Parathyroid adenoma (tissue), 2 donors: ENCODE measurements around the gene ZNF408.

Source experiments
- H2AFZ ChIP-seq: fragments of 300-600 bp; sonication (generic); one replicate; pipeline ENCODE4 v1.7.0; 2017; ENCODE audit warnings: antibody characterized with exemption, mild to moderate bottlenecking
- H3K27ac ChIP-seq: fragments of 300-600 bp; sonication (generic); one replicate; pipeline ENCODE4 v1.7.0; 2017
- H3K27me3 ChIP-seq: fragments of 300-600 bp; sonication (generic); one replicate; pipeline ENCODE4 v1.7.0; 2017; ENCODE audit warnings: low read length; ENCODE audit not compliant: control insufficient read depth, insufficient read depth
- H3K36me3 ChIP-seq: fragments of 300-600 bp; sonication (generic); one replicate; pipeline ENCODE4 v1.7.0; 2017; ENCODE audit warnings: low read length; ENCODE audit not compliant: control insufficient read depth, insufficient read depth
- H3K4me1 ChIP-seq: fragments of 300-600 bp; sonication (generic); one replicate; pipeline ENCODE4 v1.7.0; 2017; ENCODE audit warnings: control low read depth
- H3K4me2 ChIP-seq: fragments of 300-600 bp; sonication (generic); one replicate; pipeline ENCODE4 v1.7.0; 2017; ENCODE audit warnings: low read length
- H3K4me3 ChIP-seq: fragments of 300-600 bp; sonication (generic); one replicate; pipeline ENCODE4 v1.7.0; 2017; ENCODE audit warnings: low read depth, low read length
- H3K79me2 ChIP-seq: fragments of 300-600 bp; sonication (generic); one replicate; pipeline ENCODE4 v1.7.0; 2017; ENCODE audit warnings: control low read depth
- H3K9ac ChIP-seq: fragments of 300-600 bp; sonication (generic); one replicate; pipeline ENCODE4 v1.7.0; 2017; ENCODE audit warnings: mild to moderate bottlenecking
- H3K9me3 ChIP-seq: fragments of 300-600 bp; sonication (generic); one replicate; pipeline ENCODE4 v1.7.0; 2017; ENCODE audit warnings: low read length; ENCODE audit not compliant: control insufficient read depth
- CTCF ChIP-seq: fragments of 300-600 bp; sonication (generic); IDR thresholded peaks from one replicate; pipeline ENCODE4 v1.7.0; 2017; ENCODE audit warnings: antibody characterized with exemption, mild to moderate bottlenecking
- donor health status: primary hyperparathyroidism.

The ZNF408 gene

GRCh38 chr11:46677991-46678740, 22.7 kb upstream of the ZNF408 start:
- Histone ChIP-seq H3K79me2 (no peaks in the 10 kb centered on the region), H2AFZ (no peak overlapping the region), H3K27ac (no peak overlapping the region), H3K4me3 (no peak overlapping the region), H3K9me3 (no peaks in the 10 kb centered on the region), H3K4me1 (peaks cover 4% of the 10 kb centered on the region), H3K4me2 (no peak overlapping the region), H3K36me3 (no peaks in the 10 kb centered on the region), H3K27me3 (no peaks in the 10 kb centered on the region), H3K9ac (no peak overlapping the region)
- no peak for TF ChIP-seq CTCF

- Histone ChIP-seq H3K27ac (no peak overlapping the region), H3K9ac (no peak overlapping the region), H3K79me2 (no peaks in the 10 kb centered on the region), H3K4me1 (peaks cover 4% of the 10 kb centered on the region), H3K9me3 (no peaks in the 10 kb centered on the region), H3K4me3 (no peak overlapping the region), H3K4me2 (no peak overlapping the region), H3K36me3 (no peaks in the 10 kb centered on the region), H3K27me3 (no peaks in the 10 kb centered on the region), H2AFZ (no peak overlapping the region)
- no peak for TF ChIP-seq CTCF
These were observed 22.1 kb upstream of the ZNF408 start for GRCh38 chr11:46678741-46679130.

GRCh38 chr11:46679241-46680163, 21.3 kb upstream of the ZNF408 start:
- H2AFZ ChIP-seq, result no peak overlapping the region
- no peak overlapping the region for H3K9ac ChIP-seq
- no peak overlapping the region for H3K27ac ChIP-seq
- no peak overlapping the region for H3K4me3 ChIP-seq
- H3K9me3 ChIP-seq, result no peaks in the 10 kb centered on the region
- H3K27me3 ChIP-seq, result no peaks in the 10 kb centered on the region
- H3K4me1 ChIP-seq, result peaks cover 4% of the 10 kb centered on the region
- H3K36me3 ChIP-seq, result no peaks in the 10 kb centered on the region
- no peaks in the 10 kb centered on the region for H3K79me2 ChIP-seq
- H3K4me2 ChIP-seq, result no peak overlapping the region
- TF ChIP-seq CTCF, result no peak

- no peak overlapping the region for H3K9ac ChIP-seq
- no peak overlapping the region for H3K4me3 ChIP-seq
- no peaks in the 10 kb centered on the region for H3K79me2 ChIP-seq
- TF ChIP-seq CTCF, result no peak
- H3K9me3 ChIP-seq, result no peaks in the 10 kb centered on the region
- no peak overlapping the region for H2AFZ ChIP-seq
- no peaks in the 10 kb centered on the region for H3K36me3 ChIP-seq
- no peak overlapping the region for H3K4me2 ChIP-seq
- H3K4me1 ChIP-seq, result peaks cover 3% of the 10 kb centered on the region
- no peaks in the 10 kb centered on the region for H3K27me3 ChIP-seq
- no peak overlapping the region for H3K27ac ChIP-seq
These were observed 20.6 kb upstream of the ZNF408 start for GRCh38 chr11:46680164-46680760.
